ENCODE measurements around the gene NR3C2.
"Not testable (repeated sequence)": the region's sequence is repeated elsewhere in the genome, so short reads cannot be mapped to it uniquely, and the experiment has no call there.

The NR3C2 gene

DNA sequence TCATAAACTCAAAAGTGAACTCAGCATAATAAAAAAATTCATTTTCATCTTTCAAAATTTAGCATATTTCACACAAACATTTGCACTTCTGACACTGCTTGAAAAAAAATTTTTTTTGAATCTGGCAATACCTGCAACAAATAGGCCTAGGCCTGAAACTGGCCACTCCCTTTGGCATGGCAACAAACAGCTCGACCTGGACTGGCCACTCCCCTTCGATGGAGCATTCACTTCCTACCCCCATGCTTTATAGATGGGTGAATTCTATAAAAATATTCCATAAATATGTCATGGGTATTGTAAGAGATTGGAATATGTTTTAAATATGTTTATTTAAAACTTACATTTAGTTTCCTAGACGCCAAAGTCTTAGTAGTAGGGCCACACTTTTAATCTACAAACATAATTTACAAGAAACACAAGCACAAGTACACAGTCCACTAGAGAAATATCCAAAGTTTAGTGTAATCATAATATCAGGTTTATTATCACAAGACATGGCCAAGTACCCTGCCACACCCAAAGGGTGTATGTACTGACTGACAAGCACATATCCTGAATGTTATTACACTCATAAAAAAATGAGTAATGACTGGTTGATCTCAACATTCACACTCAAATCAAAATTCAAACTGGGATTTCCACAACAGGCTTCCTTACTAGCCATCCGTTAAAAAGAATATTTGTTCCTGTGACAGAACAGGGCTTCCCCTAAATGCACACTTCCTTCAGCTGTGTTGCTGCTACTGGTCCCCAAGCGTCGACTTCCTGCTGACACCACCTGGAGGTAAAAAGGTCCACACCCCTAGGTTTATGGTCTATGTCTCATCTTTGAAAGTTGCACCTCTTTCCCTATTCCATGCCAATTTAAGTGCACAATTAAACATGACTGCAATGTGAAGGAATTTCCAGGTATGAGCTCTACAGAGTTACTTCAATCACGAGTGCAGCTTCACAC is 271.5 kb downstream of the NR3C2 start:
- DNase-seq (ENCODE audit: low read depth) = no peak

DNA sequence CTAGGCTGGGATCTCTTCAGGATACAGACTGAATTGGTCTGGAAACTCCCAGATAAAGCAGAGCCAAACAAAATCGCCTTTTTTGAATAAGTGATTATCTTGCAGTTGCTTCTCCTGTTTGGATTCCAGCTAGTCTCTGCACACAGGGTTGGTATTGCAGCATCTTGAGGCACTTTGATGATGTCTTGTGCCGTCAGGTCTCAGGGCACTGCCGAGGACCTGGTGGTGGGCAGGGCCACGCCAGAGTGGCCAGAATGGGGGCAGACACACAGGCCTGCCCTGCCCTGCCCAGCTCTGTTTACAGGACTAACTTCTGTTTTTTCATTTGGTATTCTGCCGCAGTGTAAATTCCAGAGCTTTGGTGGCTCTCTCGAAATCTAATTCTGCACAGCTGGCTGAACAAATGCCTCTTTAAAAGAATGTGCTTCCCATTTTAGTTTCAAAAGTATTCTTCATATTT is 276.1 kb downstream of the NR3C2 start:
- DNase-seq (ENCODE audit: low read depth) = no peak

DNA sequence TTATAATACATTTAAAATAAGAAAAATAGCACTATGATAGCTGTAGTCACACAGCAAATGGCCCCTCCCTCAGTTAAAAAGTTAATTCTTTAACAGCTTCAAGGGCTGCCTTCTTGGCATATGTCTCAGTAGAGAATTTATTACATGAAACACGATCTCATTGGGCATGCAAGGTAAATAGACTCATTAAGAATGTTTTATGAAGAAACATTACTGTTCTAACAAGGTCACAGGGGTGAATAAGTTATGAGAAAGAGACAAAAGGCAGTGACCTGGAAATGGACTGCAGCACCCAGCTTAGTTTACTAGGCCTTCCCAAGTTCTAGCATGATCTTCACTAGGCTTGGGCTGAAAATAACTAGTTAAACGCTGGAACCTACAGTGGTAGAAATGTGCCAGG is 277.7 kb downstream of the NR3C2 start:
- no peak for DNase-seq (ENCODE audit: low read depth)

DNA sequence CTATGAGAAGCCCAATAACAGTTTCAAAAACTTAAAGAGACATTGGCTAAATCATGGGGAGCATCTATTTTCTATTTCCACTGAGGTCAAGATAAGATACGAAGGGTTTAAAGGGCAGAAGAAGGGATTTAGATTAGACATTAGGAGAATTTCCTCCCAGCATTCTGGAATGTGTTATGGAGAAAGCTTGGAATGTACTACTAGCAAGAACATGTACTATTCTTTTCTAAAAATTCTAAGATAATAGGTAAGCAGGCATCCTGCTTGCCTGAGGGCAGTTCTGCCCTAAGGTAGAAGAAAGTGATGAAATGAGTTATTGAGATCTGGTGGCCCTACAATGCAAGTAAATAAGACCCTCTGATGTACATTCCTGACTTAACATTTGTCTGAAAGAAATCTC is 279.2 kb downstream of the NR3C2 start:
- no peak for DNase-seq (ENCODE audit: low read depth)

DNA sequence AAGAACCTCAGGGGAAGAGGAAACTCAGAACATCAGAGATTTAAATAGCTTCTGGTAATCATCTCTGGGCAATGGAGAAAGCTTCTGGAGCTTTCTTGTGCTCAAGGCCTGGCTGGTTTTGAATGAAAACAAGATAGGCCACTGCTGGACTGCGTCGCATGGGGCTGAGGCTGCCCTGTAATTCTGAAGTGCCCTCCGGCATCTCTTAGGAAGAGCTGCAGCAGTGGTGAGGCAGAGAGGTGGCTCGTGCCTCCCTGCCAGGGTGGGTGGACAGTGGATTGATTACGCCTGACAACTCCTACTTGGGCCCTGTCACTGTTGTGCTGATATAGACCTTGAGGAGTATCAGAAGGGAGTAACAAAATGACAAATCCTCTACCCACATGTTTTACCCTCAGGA is 279.7 kb downstream of the NR3C2 start:
- DNase-seq (ENCODE audit: low read depth) = no peak

DNA sequence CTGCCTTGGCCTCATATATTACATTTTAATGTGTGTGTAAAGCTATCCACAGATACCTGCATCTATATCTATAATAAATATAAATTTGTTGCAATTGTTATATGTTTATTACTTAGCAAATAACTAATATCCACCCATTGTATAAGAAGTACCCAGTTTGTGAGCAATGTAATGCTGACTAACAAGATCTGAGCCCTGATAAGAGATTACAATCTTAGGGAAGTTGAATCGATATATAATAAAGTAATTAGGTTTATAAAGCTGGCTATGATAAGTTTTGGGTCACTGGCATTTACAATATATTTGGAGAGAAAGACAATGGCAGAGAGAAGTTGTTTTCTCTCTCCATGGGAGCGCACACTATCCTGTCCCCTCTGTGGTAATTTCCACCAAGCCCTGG is 280.6 kb downstream of the NR3C2 start:
- no peak for DNase-seq (ENCODE audit: low read depth)

DNA sequence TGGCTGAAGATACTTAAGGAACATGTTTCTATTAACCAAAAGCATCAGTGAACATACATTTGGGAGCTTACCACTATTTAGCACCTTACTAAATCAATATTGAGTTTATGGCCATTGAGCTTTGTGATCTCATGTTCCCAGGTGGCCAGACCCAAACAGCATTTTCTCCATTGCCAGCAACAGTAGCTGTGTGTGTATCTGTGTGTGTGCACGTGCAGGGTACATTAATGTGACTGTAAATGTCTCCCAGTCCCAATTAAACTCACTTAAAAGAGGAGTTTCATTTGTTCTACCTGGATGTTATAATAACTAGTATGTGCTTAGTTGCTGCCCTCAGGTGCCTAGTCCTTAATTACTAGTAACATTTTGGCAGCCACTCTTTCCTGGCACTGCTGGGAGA is 282.4 kb downstream of the NR3C2 start:
- no peak for DNase-seq (ENCODE audit: low read depth)

DNA sequence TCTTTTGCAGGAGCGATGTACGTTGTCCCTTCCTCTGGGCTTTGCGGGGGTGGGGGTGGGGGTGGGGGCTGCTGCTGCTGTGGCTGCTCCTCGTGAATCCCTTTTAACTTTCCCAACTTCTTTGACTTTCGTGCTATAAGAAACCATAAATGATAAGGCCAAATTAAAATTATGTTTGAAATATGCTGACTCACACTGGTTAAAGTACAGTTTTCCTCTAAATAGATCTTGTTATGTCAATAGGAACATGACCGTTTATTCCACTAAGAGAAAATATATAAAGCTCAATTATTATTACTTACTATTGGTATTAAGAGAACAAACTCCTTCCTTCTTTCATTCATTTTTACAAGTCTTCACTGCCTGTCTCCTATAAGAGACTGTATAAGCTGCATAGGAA is 287.4 kb downstream of the NR3C2 start:
- no peak for DNase-seq (ENCODE audit: low read depth)

DNA sequence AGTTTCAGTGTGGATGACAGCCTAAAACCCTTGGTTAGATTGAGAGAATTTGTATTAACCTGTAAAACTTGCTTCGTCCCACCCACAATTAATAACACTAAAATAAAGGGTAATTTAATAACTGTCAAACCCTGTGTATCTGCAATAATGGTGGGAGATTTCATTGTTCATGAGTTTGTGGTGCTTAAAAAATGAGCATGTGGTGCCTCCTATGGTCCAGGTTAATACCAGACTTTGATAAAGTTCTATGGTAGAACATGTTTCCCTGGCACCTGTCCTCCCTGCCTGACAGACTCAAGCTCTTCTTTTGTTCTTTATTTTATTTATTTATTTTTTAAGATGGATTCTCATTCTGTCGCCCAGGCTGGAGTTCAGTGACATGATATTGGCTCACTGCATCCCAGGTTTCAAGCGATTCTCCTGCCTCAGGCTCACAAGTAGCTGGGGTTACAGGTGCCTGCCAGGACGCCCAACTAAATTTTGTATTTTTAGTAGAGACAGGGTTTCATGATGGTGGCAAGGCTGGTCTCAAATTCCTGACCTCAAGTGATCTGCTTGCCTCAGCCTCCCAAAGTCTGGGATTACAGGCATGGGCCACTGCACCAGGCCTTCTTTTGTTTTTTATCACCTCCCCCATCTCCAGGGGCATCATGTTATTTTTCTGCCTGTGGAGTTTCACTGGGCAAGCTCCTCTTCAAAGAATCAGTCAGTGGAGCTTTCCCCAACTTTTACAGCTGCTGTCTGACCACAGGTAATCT is 289.2 kb downstream of the NR3C2 start:
- DNase-seq (ENCODE audit: low read depth) = no peak

DNA sequence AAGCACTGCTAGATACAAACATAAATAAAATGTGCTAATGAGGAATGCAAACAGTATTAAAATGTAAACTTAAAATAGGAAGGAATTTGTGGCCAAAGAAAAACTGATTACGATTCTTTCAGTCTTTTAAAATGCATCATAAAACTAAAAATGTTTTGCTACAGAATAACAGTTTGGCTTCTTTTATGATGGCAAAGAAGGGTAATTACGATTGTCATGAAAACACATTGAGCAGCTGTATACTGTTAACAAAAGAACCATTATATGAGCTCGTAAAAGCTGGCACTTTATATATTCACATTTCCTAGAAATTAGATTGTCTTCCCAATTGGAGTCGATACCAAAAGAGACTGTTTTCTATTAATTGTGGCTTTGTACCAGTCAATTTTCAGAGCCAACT is 290.4 kb downstream of the NR3C2 start:
- DNase-seq (ENCODE audit: low read depth) = no peak

DNA sequence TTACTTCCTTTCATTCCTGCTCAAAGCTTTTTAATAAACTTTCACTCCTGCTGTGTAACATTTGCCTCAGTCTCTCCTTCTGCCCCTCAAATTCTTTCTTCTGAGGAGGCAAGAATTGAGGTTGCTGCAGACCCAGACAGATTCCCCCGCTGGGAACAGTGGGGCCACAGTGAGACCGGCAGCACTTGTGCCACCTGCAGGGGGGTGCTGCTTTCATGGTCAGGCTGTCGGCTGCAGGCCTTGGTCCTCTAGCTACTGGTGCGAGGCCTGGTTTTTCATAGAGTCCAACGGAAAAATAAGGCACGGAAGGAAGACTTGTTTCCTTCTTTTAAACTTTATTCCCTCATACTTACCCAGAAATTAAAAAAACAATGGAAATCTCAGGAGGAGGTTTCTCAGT is 296.7 kb downstream of the NR3C2 start:
- DNase-seq (ENCODE audit: low read depth) = no peak

DNA sequence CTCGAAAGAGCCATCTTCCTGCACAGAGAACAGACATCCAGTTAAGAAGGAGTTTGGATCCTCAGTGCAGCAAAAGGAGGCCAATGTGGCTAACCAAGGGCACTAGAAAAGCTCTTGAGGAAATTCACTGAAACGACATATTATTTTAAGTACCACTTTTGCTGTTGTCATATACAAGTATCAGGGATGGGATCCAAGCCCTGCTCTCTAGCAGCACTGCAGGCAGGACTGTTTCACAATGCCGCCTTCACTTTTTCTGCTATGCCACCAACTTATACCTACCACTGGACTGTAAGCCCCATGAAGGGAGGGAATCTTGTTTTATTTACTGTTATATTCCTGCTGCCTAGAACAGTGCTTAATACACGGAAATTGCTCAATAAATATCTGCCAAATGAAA is 299.0 kb downstream of the NR3C2 start:
- no peak for DNase-seq (ENCODE audit: low read depth)

DNA sequence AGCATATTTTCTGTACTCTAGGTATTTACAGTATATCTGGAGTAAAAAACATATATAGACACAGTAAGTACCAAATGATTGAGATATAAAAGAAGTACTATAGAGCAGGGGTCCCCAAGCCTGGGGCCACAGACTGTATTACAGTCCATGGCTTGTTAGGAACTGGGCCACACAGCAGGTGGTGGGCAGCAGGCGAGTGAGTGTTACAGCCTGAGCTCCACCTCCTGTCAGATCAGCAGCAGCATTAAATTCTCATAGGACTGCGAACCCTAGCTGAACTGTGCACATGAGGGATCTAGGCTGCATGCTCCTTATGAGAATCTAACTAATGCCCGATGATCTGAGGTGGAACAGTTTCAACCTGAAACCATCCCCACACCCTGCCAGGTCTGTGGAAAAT is 300.7 kb downstream of the NR3C2 start:
- no peak for DNase-seq (ENCODE audit: low read depth)

DNA sequence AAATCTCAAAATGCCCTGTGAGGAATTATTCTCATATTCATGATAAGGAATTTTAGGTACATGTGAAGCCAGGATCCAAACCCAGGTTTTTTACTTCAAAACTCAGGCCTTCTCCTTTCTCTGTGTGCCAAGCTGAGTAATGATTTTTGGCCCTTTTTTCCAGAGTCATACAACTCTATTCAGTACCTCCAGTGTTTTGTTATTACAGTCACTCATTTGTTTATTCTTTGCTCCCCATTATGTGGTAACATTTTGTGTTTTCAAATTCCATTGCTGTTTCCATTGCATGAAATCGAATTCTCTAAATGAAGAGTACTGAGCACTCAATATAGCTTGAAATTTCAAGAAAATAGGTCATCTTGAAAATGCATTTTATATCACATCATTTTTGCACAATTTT is 315.4 kb downstream of the NR3C2 start:
- no peak for DNase-seq (ENCODE audit: low read depth)

DNA sequence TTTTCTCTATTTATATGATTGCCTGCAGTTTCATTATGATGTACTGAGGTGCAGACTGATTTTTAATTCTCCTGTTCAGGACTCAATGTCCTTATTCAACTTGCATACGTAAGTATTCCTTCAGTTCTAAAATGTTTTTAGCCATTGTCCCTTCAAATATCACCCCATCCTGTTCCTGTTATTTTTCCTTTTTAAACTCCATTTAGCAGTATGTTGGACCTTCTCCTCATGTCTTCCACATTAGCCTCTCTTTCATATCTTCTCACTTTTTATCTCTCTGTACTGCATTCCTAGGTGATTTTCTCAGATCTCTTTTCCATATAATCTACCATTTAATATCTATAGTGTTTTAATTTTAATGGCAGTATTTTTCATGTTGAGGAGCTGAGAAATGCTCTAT is 317.7 kb downstream of the NR3C2 start:
- DNase-seq (ENCODE audit: low read depth) = no peak

DNA sequence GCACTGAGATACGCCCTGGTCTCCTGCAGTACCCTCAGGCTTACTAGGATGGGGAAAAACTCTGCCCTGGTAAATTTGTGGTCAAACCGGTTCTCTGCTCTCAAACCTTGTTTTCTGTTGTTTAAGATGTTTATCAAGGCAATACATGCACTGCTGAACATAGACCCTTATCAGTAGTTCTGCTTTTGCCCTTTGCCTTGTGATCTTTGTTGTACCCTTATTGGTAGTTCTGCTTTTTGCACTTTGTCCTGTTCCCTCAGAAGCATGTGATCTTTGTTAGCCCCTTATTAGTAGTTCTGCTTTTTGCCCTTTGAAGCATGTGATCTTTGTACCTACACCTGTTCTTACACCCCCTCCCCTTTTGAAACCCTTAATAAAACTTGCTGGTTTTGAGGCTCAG is 319.1 kb downstream of the NR3C2 start:
- DNase-seq (ENCODE audit: low read depth) = not testable (repeated sequence)

DNA sequence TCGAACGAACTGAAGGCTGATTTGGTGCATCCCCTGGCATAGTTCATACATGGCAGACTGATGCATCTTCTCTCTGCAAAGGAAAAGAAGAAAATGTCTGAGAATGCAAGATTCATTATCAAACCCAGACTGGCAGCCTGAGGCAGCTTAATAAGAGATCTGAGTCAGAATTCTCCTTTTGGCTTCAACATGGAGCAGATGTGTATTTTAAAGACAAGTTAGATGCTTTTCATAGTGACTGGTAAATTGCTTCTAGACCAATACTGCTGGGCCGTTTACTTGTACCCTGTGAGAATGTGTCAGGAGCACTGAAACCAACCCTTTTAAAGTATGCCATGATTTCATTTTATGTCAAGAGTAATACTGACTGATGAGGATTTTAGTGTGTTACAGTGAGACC is 322.0 kb downstream of the NR3C2 start:
- DNase-seq (ENCODE audit: low read depth) = no peak

DNA sequence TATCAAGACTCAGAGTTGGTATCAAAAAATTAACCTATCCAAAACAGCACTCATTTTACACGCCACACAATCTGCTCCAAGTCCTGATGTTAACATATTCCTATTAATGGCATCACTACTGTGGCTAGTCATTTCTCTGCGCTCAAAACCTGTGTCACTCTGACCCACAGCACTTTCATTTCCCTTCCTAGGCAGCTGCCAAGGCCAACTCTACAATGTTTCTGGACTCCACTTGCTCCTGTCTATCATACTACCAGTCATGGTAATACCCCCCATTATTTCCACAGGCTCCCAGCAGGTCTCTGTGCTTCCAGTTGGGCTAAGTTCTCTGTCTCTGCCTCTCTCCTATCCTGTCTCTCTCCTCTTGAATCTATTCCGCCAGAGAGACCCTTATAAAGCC is 323.6 kb downstream of the NR3C2 start:
- no peak for DNase-seq (ENCODE audit: low read depth)

DNA sequence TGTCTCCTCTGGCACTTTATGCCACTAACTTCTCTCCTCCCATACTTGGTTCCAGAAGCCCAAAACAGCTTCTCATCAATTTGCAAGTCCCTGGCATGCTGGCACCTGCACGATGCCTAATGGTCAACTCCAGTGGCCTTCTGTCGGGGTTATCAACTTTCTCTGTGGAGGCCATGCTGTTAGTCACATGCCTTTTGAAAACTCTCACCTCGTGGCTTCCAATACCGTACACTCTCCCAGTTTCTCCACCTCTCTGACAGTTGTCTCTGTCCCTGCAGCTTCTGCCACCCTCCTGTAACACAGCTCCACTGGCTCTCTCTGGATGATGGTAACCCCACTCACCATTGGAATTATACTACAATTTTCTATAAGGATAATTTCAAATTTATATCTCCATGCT is 324.0 kb downstream of the NR3C2 start:
- DNase-seq (ENCODE audit: low read depth) = no peak

DNA sequence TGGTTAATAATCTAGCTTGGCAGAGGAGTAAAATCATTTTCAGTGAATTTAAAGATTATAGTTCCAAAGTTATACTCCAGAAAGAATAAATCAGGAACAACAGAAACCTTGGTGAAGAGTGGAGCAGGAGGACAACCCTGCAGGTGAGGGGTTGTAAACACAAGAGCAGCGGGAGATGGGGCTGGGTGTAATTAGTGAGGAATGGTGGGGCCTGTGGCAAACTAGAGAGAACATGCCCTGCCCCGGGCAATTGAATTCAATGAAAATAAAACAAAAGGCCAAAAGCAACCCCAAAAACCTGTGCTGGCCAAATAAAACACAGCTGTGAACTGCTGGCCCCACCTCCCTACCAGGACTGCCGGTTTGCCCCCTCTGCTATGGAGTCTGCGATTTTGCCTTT is 325.2 kb downstream of the NR3C2 start:
- no peak for DNase-seq (ENCODE audit: low read depth)

DNA sequence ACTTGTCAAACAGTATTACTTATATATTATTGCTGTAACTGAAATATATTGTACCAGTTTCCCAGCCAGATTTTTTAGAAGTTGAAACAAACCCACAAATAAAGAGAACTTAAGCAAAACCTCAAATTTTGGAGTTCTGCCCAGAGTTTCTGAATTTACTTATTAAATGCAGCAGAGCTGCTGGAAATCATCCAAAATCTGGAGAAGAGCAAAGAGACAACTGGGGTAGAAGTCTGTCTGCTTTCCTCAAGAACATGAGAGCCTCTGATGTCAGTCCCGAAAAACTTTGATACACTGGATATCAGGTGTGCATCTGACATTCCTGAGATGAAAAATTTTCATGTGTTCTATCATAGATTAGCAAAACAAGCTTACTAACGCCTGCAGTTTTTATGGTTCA is 325.9 kb downstream of the NR3C2 start:
- DNase-seq (ENCODE audit: low read depth) = no peak

DNA sequence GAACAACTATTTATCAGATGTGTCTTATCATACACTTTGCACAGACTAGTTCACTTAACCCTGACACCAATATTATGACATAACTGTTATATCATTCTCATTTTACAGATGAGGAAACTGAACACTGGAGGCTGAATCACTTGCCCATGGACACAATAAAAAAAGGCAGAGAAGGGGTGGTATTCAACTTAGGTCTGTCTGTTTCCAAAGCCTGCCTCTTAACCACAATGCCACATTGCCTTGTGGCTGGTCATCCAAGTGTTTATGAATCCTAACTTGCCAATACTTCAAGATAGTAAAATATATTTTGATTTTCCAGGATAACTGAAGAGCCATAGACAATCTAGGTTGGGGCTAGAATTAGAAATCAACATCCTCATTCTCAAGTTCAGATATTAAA is 327.8 kb downstream of the NR3C2 start:
- no peak for DNase-seq (ENCODE audit: low read depth)

DNA sequence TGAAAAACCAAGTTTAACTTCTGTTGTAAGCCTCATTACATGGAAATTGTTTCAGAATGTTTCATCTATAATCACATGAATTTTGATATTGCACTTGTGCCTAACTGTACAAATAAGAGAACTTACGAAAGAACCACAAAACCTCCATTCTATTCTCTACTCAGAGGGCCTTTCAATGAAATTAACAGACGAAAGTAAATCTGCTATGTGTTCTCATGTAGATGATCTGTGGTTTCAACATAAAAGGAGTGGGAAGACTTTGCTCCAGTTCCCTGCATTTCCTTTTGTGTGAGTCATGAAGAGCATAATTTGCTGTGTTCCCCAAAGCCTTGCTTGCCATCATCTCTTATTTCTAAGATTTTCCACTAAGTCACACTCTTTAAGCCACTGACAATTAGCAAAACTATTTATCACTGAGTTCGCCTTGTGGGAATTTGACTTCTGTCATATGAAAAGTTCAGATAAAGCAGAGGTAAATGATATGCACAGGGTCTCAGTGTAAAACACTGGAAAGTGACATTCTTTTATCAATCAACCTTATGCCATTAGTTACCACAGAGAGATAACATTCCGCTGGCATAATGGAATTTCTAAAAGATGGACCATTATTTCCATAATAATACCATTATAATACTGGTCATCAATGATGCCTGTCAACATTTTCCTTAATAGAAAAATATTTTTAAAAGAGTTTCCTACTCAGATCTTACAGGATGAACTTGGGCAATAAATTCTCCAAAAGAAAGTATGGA is 329.8 kb downstream of the NR3C2 start:
- DNase-seq (ENCODE audit: low read depth) = no peak
